ENCODE data around the gene BUD23. TPM values are rescaled to one million over a fixed set of nuclear protein-coding genes. Genes with fewer than 3 reads are reported as not detected.
"Not testable (repeated sequence)": the region's sequence is repeated elsewhere in the genome, so short reads cannot be mapped to it uniquely, and the experiment has no call there.

The BUD23 gene
- total and polyA plus RNA-seq, 2 donors (not counting 1 experiment from before 2014, with no cell fraction given) = 62.4 to 63.9 TPM

DNA sequence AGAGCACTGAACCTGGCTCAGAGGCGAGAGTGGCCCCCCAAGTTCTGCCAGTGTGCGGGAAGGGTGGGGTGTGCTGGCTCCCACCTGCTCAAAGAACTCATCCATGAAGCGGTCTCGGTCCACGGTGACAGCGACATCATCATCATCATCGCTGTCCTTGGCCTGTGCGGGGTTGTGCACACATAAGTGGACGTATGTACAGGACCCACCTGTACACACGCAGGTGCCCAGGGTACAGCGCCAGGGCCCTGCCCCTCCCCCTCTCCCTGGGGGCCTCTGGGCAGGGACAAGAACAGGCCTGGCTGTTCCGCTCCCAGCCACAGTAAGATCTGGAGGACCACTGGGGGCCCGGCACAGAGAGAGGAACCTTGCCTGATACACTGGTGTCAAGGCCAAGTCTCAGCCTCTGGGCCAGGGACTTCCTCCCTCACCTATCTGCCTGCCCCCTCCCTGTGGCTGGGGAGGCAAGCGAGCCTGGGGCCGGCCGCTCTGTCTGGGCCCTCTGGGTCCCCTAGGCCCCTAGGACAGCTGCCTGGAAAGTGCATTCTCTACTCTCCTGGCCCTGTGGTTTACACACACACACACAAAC lies 25.7 kb downstream of the BUD23 start:
- Histone ChIP-seq H4K20me1 (ENCODE audit: control insufficient read depth, insufficient read depth, low read length, poor library complexity, severe bottlenecking) (no peaks in the 10 kb centered on the region), H3K4me1 (ENCODE audit: control insufficient read depth in 2 of 2, insufficient read depth in 2 of 2, low read length in 2 of 2) (peaks cover 12 to 13% of the 10 kb centered on the region in 2 donors), H3K27ac (ENCODE audit: low read length in 2 of 2) (no peak overlapping the region), H3K9ac (ENCODE audit: low read length) (no peak overlapping the region), H3K4me2 (replicated peaks; ENCODE audit: low read depth, low read length, poor library complexity, severe bottlenecking) (no peak overlapping the region), H3K79me2 (ENCODE audit: control insufficient read depth, insufficient read depth, low read length) (no peaks in the 10 kb centered on the region), H3K4me3 (ENCODE audit: control extremely low read depth in 1 of 5, extremely low read depth in 1 of 5, insufficient read depth in 1 of 5, low read depth in 2 of 5, low read length in 4 of 5) (no peak overlapping the region), H2AFZ (ENCODE audit: insufficient read depth, low read depth, low read length, poor library complexity, severe bottlenecking) (no peak overlapping the region), H3K9me3 (ENCODE audit: control extremely low read depth in 1 of 3, control insufficient read depth in 2 of 3, insufficient read depth in 1 of 3, low read length in 2 of 3) (no peaks in the 10 kb centered on the region), H3K27me3 (replicated peaks in 1 of 4; ENCODE audit: control extremely low read depth in 1 of 4, control insufficient read depth in 3 of 4, insufficient read depth in 4 of 4, low read length in 3 of 4) (peaks cover 0 to 12% (median 0%) of the 10 kb centered on the region in 4 experiments), H3K36me3 (replicated peaks in 1 of 2; ENCODE audit: control extremely low read depth in 1 of 2, control insufficient read depth in 1 of 2, extremely low read depth in 1 of 2, insufficient read depth in 2 of 2, low read length in 1 of 2) (no peaks in the 10 kb centered on the region)
- no peak overlapping the region for H3K4me3 Mint-ChIP-seq
- ChIA-PET CTCF (no interaction called here), POLR2A (no interaction called here)
- intact Hi-C loops (cut with micrococcal nuclease) = no loop called here
- WGBS (ENCODE audit: insufficient coverage) = 91% methylated on average over 16 of the region's 16 CpGs
- no peak overlapping the region for H3K27ac Mint-ChIP-seq
- H3K9me3 Mint-ChIP-seq (ENCODE audit: insufficient read depth) = no peaks in the 10 kb centered on the region
- peaks cover 13% of the 10 kb centered on the region for H3K27me3 Mint-ChIP-seq
- DNase-seq = no peak
- H3K4me1 Mint-ChIP-seq = peaks cover 16% of the 10 kb centered on the region
- TF ChIP-seq CTCF (IDR thresholded peaks at IDR 0.05) (no peak), EZH2 (IDR thresholded peaks at IDR 0.05; ENCODE audit: borderline replicate concordance, insufficient read depth, low read depth, low read length, poor library complexity, severe bottlenecking) (no peak)
- no peak for ATAC-seq (ENCODE audit: low read depth)

GRCh38 chr7:73712773-73713172 lies 29.4 kb downstream of the BUD23 start:
- Histone ChIP-seq H3K4me2 (replicated peaks; ENCODE audit: low read depth, low read length, poor library complexity, severe bottlenecking) (no peak overlapping the region), H3K4me3 (ENCODE audit: control extremely low read depth in 1 of 5, extremely low read depth in 1 of 5, insufficient read depth in 1 of 5, low read depth in 2 of 5, low read length in 4 of 5) (no peak overlapping the region), H3K4me1 (ENCODE audit: control insufficient read depth in 2 of 2, insufficient read depth in 2 of 2, low read length in 2 of 2) (peaks cover 6 to 11% of the 10 kb centered on the region in 2 donors), H3K27me3 (replicated peaks in 1 of 4; ENCODE audit: control extremely low read depth in 1 of 4, control insufficient read depth in 3 of 4, insufficient read depth in 4 of 4, low read length in 3 of 4) (peaks cover 0 to 36% (median 14%) of the 10 kb centered on the region in 4 experiments), H3K9me3 (ENCODE audit: control extremely low read depth in 1 of 3, control insufficient read depth in 2 of 3, insufficient read depth in 1 of 3, low read length in 2 of 3) (no peaks in the 10 kb centered on the region), H2AFZ (ENCODE audit: insufficient read depth, low read depth, low read length, poor library complexity, severe bottlenecking) (no peak overlapping the region), H3K9ac (ENCODE audit: low read length) (no peak overlapping the region), H4K20me1 (ENCODE audit: control insufficient read depth, insufficient read depth, low read length, poor library complexity, severe bottlenecking) (peaks cover 6% of the 10 kb centered on the region), H3K79me2 (ENCODE audit: control insufficient read depth, insufficient read depth, low read length) (no peaks in the 10 kb centered on the region), H3K36me3 (replicated peaks in 1 of 2; ENCODE audit: control extremely low read depth in 1 of 2, control insufficient read depth in 1 of 2, extremely low read depth in 1 of 2, insufficient read depth in 2 of 2, low read length in 1 of 2) (no peaks in the 10 kb centered on the region), H3K27ac (ENCODE audit: low read length in 2 of 2) (no peak overlapping the region)
- H3K4me1 Mint-ChIP-seq = peaks cover 4% of the 10 kb centered on the region
- H3K27ac Mint-ChIP-seq = no peak overlapping the region
- ChIA-PET POLR2A (no interaction called here), CTCF (no interaction called here)
- DNase-seq (no peak), ATAC-seq (ENCODE audit: low read depth) (no peak)
- peaks cover 29% of the 10 kb centered on the region for H3K27me3 Mint-ChIP-seq
- no peak for TF ChIP-seq EZH2 (IDR thresholded peaks at IDR 0.05; ENCODE audit: borderline replicate concordance, insufficient read depth, low read depth, low read length, poor library complexity, severe bottlenecking)
- no peak for TF ChIP-seq CTCF (IDR thresholded peaks at IDR 0.05)
- H3K9me3 Mint-ChIP-seq (ENCODE audit: insufficient read depth) = no peaks in the 10 kb centered on the region
- H3K4me3 Mint-ChIP-seq = no peak overlapping the region
- WGBS (ENCODE audit: insufficient coverage) = no CpG with 5 or more reads among the region's 1 CpG
- intact Hi-C loops (cut with micrococcal nuclease) = no loop called here

DNA sequence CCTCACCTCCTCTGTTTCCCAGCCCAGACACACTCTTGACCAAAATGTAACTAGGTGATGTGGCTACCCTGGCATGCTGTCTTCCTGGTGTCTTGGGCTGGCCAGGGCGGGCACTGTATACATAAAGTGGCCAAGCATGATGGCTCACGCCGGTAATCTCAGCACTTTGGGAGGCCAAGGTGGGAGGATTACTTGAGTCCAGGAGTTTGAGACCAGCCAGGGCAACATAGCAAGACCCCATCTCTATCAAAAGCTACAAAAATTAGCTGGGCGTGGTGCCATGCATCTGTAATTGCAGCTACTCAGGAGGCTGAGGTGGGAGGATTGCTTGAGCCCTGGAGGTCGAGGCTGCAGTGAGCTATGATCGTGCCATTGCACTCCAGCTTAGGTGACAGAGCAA lies 29.9 kb downstream of the BUD23 start:
- H3K79me2 ChIP-seq (ENCODE audit: control insufficient read depth, insufficient read depth, low read length); H3K27ac Mint-ChIP-seq; CTCF ChIA-PET: not testable (repeated sequence)

More for the DNA sequence above, 29.9 kb downstream of the BUD23 start:
- H3K9me3 Mint-ChIP-seq (ENCODE audit: insufficient read depth); H3K4me2 ChIP-seq (replicated peaks; ENCODE audit: low read depth, low read length, poor library complexity, severe bottlenecking); H3K36me3 ChIP-seq (replicated peaks in 1 of 2; ENCODE audit: control extremely low read depth in 1 of 2, control insufficient read depth in 1 of 2, extremely low read depth in 1 of 2, insufficient read depth in 2 of 2, low read length in 1 of 2); H3K4me3 Mint-ChIP-seq; H3K4me3 ChIP-seq (ENCODE audit: control extremely low read depth in 1 of 5, extremely low read depth in 1 of 5, insufficient read depth in 1 of 5, low read depth in 2 of 5, low read length in 4 of 5); intact Hi-C loops (cut with micrococcal nuclease); DNase-seq; H3K9me3 ChIP-seq (ENCODE audit: control extremely low read depth in 1 of 3, control insufficient read depth in 2 of 3, insufficient read depth in 1 of 3, low read length in 2 of 3); H3K4me1 Mint-ChIP-seq; POLR2A ChIA-PET; ATAC-seq (ENCODE audit: low read depth); H2AFZ ChIP-seq (ENCODE audit: insufficient read depth, low read depth, low read length, poor library complexity, severe bottlenecking); H4K20me1 ChIP-seq (ENCODE audit: control insufficient read depth, insufficient read depth, low read length, poor library complexity, severe bottlenecking); H3K9ac ChIP-seq (ENCODE audit: low read length); H3K27ac ChIP-seq (ENCODE audit: low read length in 2 of 2): not testable (repeated sequence)
- peaks cover 34% of the 10 kb centered on the region for H3K27me3 Mint-ChIP-seq
- 84% methylated on average over 2 of the region's 6 CpGs for WGBS (ENCODE audit: insufficient coverage)
- H3K27me3 ChIP-seq (replicated peaks in 1 of 4; ENCODE audit: control extremely low read depth in 1 of 4, control insufficient read depth in 3 of 4, insufficient read depth in 4 of 4, low read length in 3 of 4) = peaks cover 0 to 42% (median 19%) of the 10 kb centered on the region in 4 experiments
- H3K4me1 ChIP-seq (ENCODE audit: control insufficient read depth in 2 of 2, insufficient read depth in 2 of 2, low read length in 2 of 2) = peaks cover 11 to 17% of the 10 kb centered on the region in 2 donors
